DMS114 treated with DMSO at 0.1 percent for 48 hours (cell line): ENCODE data around the gene ACVR1.
"Not testable (repeated sequence)": the region's sequence is repeated elsewhere in the genome, so short reads cannot be mapped to it uniquely, and the experiment has no call there.

Experiments
- DNase-seq: peaks from one replicate; lab custom pipeline; 2025; ENCODE audit not compliant: unreplicated experiment; lab: John Stamatoyannopoulos, UW

ACVR1 gene

DNA sequence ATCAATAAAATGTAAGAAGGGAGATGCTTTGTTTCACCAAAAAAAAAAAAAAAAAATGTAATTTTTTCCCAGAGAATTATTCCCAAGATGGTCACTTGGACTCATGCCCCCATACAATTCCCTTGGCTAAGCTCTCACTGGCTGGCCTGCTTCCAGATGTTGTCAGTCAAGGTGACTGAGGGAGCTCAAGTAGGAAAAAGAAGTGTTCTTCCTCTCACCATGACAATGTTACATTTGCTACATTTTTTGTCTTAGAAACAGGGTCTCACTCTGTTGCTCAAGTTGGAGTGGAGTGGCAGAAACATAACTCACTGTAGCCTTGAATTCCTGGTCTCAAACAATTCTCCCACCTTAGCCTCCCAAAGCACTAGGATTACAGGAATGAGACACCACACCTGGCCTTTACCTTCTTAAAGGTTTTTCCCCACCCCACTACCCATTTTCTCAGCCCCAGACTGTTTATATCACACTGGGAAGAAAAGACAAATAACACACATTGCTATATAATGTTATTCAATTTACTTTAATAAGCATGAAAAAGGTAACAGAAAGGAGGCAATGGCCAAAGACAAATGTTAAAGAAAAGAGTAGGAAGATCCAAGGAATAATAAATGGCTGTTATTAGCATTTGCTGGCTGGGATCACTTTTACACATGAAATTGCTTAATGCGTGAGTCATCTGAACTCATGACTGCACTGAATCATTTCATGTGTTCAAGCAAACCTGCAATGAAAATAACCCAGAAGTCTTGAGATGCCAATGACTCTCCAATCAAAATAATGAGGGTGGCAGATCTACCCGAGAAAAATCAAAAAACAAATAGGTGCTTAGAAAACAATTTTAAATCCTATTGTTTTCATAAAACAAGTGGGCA is 45.2 kb downstream of the ACVR1 start:
- DNase-seq = no peak

DNA sequence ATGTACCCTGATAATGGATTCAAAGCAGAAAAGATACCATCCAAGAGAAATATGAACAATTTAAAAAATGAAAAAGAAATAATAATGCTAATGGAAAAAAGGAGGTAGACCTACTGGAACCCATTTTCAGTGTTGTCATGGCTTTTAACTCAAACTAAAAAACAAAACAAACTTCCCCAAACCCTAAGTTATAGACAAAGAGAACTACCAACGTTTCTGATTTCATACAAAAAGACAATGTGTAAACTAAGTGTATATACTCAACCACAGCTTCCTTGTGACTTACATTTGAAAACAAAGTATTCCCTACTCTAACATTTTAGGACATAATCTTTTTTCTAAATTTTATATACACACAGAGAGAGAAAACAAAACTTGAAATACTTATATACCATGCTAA is 45.9 kb downstream of the ACVR1 start:
- no peak for DNase-seq

GRCh38 chr2:157827377-157827776 is 48.8 kb downstream of the ACVR1 start:
- DNase-seq = no peak

DNA sequence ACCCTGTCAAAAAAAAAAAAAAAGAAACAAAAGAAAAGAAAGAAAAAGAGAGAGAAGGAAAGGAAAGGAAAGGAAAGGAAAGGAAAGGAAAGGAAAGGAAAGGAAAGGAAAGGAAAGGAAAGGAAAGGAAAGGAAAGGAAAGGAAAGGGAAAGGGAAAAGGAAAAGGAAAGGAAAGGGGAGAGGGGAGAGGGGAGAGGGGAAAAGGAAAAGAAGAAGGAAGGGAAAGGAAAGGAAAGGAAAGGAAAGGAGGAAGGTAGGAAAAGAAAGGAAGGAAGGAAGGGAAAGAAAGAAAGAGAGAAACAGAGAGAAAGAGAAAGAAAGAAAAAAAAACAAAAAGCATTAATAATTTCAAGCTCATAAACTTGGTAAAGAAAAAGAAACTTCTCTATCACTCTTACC is 49.5 kb downstream of the ACVR1 start:
- not testable (repeated sequence) for DNase-seq

DNA sequence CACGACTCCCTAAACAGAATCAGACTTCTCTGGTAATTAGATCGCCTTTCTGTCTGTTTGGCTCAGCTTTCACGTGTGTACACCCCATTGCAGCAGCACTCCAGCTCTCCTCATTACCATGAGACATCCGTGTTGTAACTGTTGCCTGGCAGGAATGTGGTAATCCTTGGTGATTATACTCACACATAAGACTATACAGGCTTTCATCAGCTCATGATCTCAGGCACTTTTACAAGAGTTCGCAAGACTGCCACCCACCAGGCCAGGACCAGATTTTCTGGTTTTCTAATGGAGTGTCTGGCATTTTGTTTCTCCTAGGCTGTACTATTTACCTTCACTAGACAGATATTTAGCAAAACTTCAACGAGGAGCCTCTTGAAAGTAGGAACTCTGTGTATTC is 50.2 kb downstream of the ACVR1 start:
- no peak for DNase-seq

DNA sequence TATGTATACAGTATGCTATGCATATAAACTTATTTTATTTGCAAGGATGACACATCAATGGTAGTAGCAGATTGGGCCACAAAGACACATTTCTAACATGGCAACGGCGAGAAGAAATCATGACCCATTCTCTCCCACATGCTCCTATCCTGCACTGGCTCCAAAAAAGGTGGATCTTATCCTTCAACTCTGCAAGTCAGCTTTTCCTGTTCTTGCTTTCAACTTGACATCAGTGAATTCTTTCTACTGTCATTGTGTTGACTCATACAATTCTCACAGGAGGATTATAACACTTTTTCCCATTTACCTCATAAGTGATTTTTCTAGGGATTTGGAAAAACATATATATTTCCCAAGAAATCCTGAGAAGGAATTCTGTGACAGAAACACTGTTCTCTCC is 53.1 kb downstream of the ACVR1 start:
- no peak for DNase-seq

DNA sequence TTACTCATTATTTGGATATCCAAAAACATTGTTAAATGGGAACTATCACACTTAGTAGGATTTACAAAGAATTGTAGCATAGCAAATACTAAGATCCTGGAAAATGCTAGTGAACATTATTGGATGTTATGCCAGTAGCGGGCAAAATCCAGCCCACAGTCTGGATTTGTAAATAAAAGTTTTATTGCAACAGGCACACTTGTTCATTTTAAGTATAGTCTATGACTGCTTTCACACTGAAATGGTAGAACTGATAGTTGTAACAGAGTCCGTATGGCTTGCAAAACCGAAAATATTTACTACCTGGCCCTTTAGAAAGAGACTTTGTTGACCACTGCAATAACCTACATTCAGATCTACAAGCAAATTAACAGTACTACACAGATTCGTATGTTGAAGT is 53.6 kb downstream of the ACVR1 start:
- DNase-seq = no peak

GRCh38 chr2:157821519-157822131 is 54.5 kb downstream of the ACVR1 start:
- no peak for DNase-seq

DNA sequence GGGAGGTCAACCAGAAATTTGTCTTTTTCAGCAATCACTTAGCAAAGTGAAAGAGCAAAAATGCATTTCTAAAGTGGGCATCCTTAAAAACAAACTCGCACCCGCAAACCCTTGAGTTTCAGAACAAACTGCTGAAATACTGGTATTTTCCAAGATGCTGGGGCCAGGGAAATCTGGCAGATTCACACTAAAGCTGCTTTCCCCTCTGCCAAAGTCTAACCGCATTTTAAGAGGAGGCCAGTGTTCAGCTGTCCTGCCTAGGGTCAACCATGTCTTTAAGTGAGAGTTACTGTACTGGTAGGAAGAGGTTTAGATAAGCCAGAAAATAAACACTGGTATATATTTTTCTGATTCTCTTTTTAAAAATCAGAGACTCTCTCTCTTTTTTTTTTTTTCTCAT is 55.9 kb downstream of the ACVR1 start:
- no peak for DNase-seq

- no peak for DNase-seq
Observed at GRCh38 chr2:157819761-157820160, 56.4 kb downstream of the ACVR1 start.

GRCh38 chr2:157818227-157818626 is 57.9 kb downstream of the ACVR1 start:
- no peak for DNase-seq

DNA sequence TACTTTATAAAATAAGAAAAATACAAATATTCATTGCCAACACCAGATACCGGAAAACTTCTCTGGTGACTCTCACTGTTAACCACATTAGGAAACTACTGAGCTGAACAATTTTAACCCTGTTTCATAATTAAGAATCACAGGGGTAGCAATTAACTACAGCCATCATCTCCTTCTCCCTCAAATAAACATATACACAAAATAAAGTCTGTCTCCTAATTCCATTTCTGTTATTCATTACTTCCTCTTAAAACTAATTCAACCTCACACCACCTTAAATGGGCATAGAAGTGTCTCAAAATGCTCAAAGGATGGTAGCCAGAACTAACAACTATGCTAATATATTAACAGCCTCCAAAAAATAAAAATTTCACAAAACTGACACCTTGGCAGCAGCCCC is 60.7 kb downstream of the ACVR1 start:
- no peak for DNase-seq

GRCh38 chr2:157813467-157813866 is 62.7 kb downstream of the ACVR1 start:
- DNase-seq = no peak

DNA sequence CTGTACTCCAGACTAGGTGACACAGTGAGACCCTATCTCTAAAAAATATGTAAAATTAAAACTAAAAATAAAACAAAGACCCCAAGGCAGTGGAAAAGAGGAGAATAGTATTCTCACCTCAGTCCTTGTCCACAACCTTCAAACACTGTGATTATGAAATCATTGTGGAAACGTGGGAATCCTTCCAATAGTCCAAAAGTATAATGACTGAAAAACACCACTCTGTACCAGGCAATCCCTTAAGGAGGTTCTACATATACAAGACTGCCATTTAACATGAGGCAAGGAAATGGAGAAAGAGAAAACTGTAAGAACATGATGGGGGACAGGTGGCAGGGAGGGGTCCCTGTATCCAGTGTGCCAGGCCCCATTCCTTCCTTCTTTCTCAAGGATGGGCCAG is 66.1 kb downstream of the ACVR1 start:
- no peak for DNase-seq

- DNase-seq = no peak
Observed at GRCh38 chr2:157809212-157809611, 66.9 kb downstream of the ACVR1 start.

GRCh38 chr2:157808421-157808820 is 67.7 kb downstream of the ACVR1 start:
- DNase-seq = no peak

DNA sequence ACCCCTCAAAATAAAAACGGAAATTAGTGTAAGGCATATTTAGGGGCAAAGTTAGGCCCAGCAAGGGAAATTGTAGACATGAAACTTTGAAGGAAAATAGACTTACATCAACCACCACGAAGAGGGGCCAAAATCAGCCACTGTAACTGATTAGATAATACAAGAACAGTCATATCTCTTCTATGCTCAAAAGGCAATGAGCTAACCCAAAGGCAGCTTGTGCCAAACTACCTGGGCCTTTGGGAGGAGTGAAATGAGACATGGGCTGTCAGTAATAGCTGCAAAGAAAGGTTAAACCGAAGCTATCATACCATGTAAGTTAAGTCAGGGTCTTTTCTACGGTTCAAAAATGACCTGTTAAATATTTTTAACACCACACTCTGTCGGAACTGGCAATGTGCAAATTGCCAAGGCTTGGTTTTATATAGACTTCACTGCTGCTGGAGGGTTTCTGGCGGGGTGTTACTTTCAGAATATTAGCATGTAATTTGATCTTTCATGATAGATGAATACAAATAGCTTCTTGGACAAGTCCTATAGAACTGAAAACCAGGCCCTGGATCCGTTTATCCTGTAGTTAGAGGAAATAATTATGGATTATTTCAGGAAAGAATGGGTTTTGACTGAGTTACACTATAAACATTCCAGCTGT is 69.6 kb downstream of the ACVR1 start:
- DNase-seq = no peak

- DNase-seq = no peak
Observed at GRCh38 chr2:157805519-157805918, 70.6 kb downstream of the ACVR1 start.

GRCh38 chr2:157804355-157804754 is 71.8 kb downstream of the ACVR1 start:
- DNase-seq = no peak

DNA sequence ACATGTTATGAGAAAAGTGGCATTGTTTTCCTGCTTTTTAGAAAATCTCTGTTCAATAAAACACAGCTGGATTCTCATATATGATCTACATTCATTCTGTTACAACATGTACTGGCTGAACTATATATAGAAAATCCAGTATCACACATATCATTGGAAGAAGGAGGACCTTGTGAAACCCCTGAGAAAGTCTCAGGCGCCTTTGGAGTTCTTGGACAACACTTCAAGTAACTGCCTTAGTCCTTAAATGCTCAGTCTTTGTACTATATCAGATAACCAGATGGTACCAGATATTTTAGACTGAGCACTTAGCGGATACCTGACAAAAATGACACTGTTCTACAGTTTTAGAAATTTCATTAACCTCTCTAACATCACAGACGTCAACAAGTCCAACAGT is 72.2 kb downstream of the ACVR1 start:
- no peak for DNase-seq

- DNase-seq = no peak
Observed at GRCh38 chr2:157803476-157803875, 72.7 kb downstream of the ACVR1 start.

DNA sequence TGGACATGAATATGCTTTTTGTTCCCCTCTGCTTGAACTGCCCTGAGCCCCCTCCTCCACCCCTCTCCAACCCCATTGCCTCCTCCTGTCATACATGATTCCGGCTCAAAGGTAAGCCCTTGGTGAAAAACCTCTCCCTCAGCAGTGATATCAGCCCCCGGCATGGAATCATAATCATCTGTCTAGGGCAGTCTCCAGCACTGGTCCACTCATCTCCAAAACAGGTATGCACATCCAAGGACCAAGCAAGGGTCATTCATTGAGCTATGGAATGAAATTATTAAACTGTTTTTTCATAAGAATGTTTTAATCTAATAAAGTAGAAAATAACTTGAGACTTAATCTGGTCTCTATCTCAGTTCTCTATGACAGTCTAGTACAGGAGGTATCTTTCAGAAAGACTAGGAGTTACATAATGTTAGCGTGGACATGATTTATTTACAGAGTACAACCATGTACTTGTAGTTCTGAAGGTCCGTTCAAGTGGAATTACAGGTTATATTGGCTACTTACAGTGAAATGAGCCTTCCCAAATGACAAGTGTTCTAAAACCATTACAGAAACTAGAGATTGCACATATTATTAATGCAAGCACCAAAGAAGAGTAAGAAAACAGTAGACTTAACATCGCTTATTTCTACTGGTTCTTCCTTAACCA is 75.2 kb downstream of the ACVR1 start:
- DNase-seq = no peak
